Measurements from ENCODE around the gene UGT1A8. TPM values are rescaled to one million over a fixed set of nuclear protein-coding genes. Genes with fewer than 3 reads are reported as not detected.

UGT1A8 gene
- total and polyA plus RNA-seq, 2 experiments from 2014 or later, result 0.45 TPM; not detected in 1

DNA sequence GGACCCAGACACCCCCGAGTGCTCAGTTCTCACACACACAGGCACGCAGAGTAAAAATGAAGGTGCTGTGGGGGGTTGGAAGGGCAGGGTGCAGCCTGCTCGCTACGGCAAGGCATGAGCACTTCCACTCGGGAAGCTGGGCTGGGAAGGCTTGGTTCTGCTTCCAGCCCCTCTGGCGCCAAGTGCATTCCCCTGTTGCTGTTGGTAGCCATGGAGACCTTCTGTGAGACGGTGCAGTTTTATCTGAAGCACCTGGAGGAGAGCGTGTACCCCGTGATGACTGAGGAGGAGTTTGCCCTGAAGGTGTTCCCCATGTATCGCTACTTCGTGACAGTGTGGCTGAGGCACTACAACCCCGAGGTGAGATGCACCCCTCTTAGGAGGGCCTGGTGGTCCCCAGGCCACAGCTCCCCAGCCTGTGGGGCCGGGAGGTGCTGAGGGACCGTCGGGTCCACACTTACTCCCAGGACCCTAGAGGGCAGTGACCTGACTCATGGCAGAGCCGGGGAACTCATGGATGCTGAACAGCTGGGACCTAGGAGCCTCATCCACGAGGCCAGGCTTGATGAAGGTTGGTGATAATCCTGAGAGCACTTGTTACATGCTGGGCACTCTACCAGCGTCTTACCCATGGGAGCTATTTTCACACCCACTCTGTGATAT, 176.2 kb downstream of the UGT1A8 start (continued):
- TF ChIP-seq, protein P1, sequence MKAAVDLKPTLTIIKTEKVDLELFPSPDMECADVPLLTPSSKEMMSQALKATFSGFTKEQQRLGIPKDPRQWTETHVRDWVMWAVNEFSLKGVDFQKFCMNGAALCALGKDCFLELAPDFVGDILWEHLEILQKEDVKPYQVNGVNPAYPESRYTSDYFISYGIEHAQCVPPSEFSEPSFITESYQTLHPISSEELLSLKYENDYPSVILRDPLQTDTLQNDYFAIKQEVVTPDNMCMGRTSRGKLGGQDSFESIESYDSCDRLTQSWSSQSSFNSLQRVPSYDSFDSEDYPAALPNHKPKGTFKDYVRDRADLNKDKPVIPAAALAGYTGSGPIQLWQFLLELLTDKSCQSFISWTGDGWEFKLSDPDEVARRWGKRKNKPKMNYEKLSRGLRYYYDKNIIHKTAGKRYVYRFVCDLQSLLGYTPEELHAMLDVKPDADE (IDR thresholded peaks at IDR 0.05), result no peak

DNA sequence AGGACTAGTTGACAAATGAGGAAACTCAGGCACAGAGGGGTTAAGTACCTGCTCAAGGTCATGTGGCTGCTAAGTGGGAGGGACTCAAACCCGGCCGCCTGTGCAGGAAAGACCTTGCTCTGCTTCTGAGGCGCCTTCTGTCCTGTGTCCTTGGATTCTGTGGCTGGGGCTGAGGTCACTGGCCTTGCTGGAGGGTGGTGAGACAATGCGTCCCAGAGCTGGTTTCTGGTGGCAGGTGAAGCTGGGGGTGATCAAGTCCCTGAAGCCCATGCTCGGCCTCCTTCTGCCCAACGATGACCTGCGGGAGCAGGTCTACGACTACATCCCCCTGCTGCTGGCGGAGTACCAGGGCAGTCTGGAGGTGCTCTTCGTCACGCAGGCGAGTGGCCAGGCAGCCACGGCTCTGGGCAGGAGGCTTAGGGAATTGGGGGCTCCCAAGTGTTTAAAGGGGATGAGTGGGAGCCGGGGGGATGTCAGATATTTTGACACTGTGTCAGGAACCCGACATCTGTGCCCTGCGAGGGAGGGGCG, 176.8 kb downstream of the UGT1A8 start:
- H3K36me3 ChIP-seq (ENCODE audit: insufficient read depth), result no peaks in the 10 kb centered on the region
- ATAC-seq (no peak), DNase-seq (ENCODE audit: low spot score) (no peak)
- H3K9me2 ChIP-seq (ENCODE audit: insufficient read depth), result no peaks in the 10 kb centered on the region
- no peak overlapping the region for H3K4me3 ChIP-seq
- H3K4me1 Mint-ChIP-seq, result no peaks in the 10 kb centered on the region; the same call in 2 of the 3 replicates
- H3K27ac ChIP-seq (ENCODE audit: low read depth), result no peak overlapping the region
- H3K36me3 Mint-ChIP-seq (ENCODE audit: low read depth), result no peaks in the 10 kb centered on the region; the same call in 1 of the 3 replicates
- H3K27ac Mint-ChIP-seq, result no peak overlapping the region
- no peak overlapping the region for H2AFZ ChIP-seq
- H3K4me1 ChIP-seq (ENCODE audit: insufficient read depth), result no peaks in the 10 kb centered on the region
- no peaks in the 10 kb centered on the region for H4K20me1 ChIP-seq (replicated peaks; ENCODE audit: insufficient read depth)
- H3K4me2 ChIP-seq, result no peak overlapping the region
- H3K27me3 ChIP-seq (ENCODE audit: insufficient read depth), result no peaks in the 10 kb centered on the region
- H3K9me3 Mint-ChIP-seq, result peaks cover 13% of the 10 kb centered on the region
- no peaks in the 10 kb centered on the region for H3F3A ChIP-seq (replicated peaks; ENCODE audit: low read depth)
- no peaks in the 10 kb centered on the region for H3K79me2 ChIP-seq (replicated peaks; ENCODE audit: insufficient read depth)
- no peak overlapping the region for H3K4me3 Mint-ChIP-seq
- peaks cover 7% of the 10 kb centered on the region for H3K27me3 Mint-ChIP-seq (ENCODE audit: insufficient read depth, low read depth, poor library complexity)
- TF ChIP-seq STAT1 (IDR thresholded peaks at IDR 0.05; ENCODE audit: unreplicated experiment), result no peak
- TF ChIP-seq POLR2AphosphoS5 (IDR thresholded peaks at IDR 0.05; ENCODE audit: low read depth), result no peak
- no peak for TF ChIP-seq JUNB (IDR thresholded peaks at IDR 0.05; ENCODE audit: unreplicated experiment)
- no peak for TF ChIP-seq EZH2phosphoT487 (IDR thresholded peaks at IDR 0.05; ENCODE audit: unreplicated experiment)

DNA sequence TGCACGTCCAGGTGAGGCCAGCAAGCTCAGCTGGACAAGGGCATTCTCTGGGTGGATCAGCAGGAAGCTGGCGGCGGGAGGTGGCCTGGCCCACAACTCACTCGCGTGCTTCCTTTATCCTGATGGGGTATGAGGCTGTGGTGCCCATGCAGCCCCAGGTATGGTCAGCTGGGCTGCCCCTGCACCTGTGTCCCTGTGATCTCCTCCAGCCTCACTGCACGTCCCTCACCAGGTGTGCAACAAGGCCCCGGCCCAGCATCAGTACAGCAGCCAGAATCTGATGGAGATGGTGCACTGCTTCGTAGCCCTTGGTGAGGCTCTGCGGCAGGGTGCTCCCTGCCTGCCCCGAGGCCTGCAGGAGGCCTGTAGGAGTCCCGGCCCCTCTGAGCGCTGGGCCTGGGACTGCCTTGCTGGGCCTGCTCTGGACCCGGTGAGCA, 178.3 kb downstream of the UGT1A8 start:
- Histone ChIP-seq H3K79me2 (replicated peaks; ENCODE audit: insufficient read depth) (no peaks in the 10 kb centered on the region), H2AFZ (no peak overlapping the region), H3K4me1 (ENCODE audit: insufficient read depth) (no peaks in the 10 kb centered on the region), H4K20me1 (replicated peaks; ENCODE audit: insufficient read depth) (no peaks in the 10 kb centered on the region), H3K4me2 (no peak overlapping the region), H3F3A (replicated peaks; ENCODE audit: low read depth) (no peaks in the 10 kb centered on the region), H3K27ac (ENCODE audit: low read depth) (no peak overlapping the region), H3K27me3 (ENCODE audit: insufficient read depth) (no peaks in the 10 kb centered on the region), H3K4me3 (no peak overlapping the region), H3K36me3 (ENCODE audit: insufficient read depth) (no peaks in the 10 kb centered on the region), H3K9me2 (ENCODE audit: insufficient read depth) (no peaks in the 10 kb centered on the region)
- DNase-seq (ENCODE audit: low spot score), result no peak
- no peak for ATAC-seq
- Mint-ChIP-seq H3K9me3 (peaks cover 16% of the 10 kb centered on the region), H3K36me3 (ENCODE audit: low read depth) (no peaks in the 10 kb centered on the region; the same call in 1 of the 3 replicates), H3K27ac (no peak overlapping the region), H3K4me1 (no peaks in the 10 kb centered on the region; the same call in 2 of the 3 replicates), H3K27me3 (ENCODE audit: insufficient read depth, low read depth, poor library complexity) (peaks cover 7% of the 10 kb centered on the region), H3K4me3 (no peak overlapping the region)
- no peak for TF ChIP-seq JUNB (IDR thresholded peaks at IDR 0.05; ENCODE audit: unreplicated experiment)
- TF ChIP-seq, protein P2, sequence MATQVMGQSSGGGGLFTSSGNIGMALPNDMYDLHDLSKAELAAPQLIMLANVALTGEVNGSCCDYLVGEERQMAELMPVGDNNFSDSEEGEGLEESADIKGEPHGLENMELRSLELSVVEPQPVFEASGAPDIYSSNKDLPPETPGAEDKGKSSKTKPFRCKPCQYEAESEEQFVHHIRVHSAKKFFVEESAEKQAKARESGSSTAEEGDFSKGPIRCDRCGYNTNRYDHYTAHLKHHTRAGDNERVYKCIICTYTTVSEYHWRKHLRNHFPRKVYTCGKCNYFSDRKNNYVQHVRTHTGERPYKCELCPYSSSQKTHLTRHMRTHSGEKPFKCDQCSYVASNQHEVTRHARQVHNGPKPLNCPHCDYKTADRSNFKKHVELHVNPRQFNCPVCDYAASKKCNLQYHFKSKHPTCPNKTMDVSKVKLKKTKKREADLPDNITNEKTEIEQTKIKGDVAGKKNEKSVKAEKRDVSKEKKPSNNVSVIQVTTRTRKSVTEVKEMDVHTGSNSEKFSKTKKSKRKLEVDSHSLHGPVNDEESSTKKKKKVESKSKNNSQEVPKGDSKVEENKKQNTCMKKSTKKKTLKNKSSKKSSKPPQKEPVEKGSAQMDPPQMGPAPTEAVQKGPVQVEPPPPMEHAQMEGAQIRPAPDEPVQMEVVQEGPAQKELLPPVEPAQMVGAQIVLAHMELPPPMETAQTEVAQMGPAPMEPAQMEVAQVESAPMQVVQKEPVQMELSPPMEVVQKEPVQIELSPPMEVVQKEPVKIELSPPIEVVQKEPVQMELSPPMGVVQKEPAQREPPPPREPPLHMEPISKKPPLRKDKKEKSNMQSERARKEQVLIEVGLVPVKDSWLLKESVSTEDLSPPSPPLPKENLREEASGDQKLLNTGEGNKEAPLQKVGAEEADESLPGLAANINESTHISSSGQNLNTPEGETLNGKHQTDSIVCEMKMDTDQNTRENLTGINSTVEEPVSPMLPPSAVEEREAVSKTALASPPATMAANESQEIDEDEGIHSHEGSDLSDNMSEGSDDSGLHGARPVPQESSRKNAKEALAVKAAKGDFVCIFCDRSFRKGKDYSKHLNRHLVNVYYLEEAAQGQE (IDR thresholded peaks at IDR 0.05; ENCODE audit: unreplicated experiment), result no peak
- TF ChIP-seq ZNF114 (CRISPR knock-in tag; IDR thresholded peaks at IDR 0.05), result no peak
- TF ChIP-seq, protein P1 (IDR thresholded peaks at IDR 0.05), result no peak
